Small intestine (tissue), 7 donors: ENCODE data around the gene NISCH. TPM values are rescaled to one million over a fixed set of nuclear protein-coding genes. Genes with fewer than 3 reads are reported as not detected.

ENCODE experiments used
- DNase-seq, 2 donors: peaks; one replicate each; pipeline versions ENCODE4 v3.0.0 to v3.0.0-alpha.2; 2013
- FAIRE-seq: peaks from 2 replicates; lab custom pipeline; 2012; peaks lifted over from hg19 to GRCh38; lab: Jason Lieb, UNC
- H3K27ac ChIP-seq, 3 donors: one replicate each; pipeline ENCODE4 v1.5.1; 2013; ENCODE audit warnings: low read length in 2 of 3, mild to moderate bottlenecking in 2 of 3, control low read depth in 1 of 3, inconsistent platforms in 1 of 3, low read depth in 1 of 3, moderate library complexity in 1 of 3
- H3K27me3 ChIP-seq, 3 donors: one replicate each; pipeline ENCODE4 v1.6.1; 2013; ENCODE audit warnings: low read length in 3 of 3, inconsistent platforms in 1 of 3; ENCODE audit not compliant: control insufficient read depth in 3 of 3, insufficient read depth in 3 of 3
- H3K36me3 ChIP-seq, 3 donors: one replicate each; pipeline ENCODE4 v1.6.1; 2013; ENCODE audit warnings: low read length in 3 of 3, inconsistent platforms in 1 of 3, low read depth in 1 of 3, mild to moderate bottlenecking in 1 of 3, moderate library complexity in 1 of 3; ENCODE audit not compliant: control insufficient read depth in 3 of 3, insufficient read depth in 2 of 3
- H3K4me1 ChIP-seq, 3 donors: one replicate each; pipeline ENCODE4 v1.6.1; 2013; ENCODE audit warnings: low read length in 2 of 3, inconsistent platforms in 1 of 3, low read depth in 1 of 3, mild to moderate bottlenecking in 1 of 3, moderate library complexity in 1 of 3; ENCODE audit not compliant: control insufficient read depth in 3 of 3, insufficient read depth in 2 of 3
- H3K4me3 ChIP-seq, 3 donors: one replicate each; pipeline ENCODE4 v1.5.1; 2013; ENCODE audit warnings: low read length in 3 of 3, control low read depth in 1 of 3, inconsistent platforms in 1 of 3, low read depth in 1 of 3, mild to moderate bottlenecking in 1 of 3, moderate library complexity in 1 of 3
- H3K9me3 ChIP-seq, 2 donors: one replicate each; pipeline ENCODE4 v1.6.1; 2013; ENCODE audit warnings: low read depth in 1 of 2, low read length in 1 of 2; ENCODE audit not compliant: control insufficient read depth in 2 of 2, insufficient read depth in 1 of 2
- WGBS, 3 donors: extraction: QIAGEN DNeasy Blood & Tissue Kit; methylation state at CpG; one replicate each; pipeline ENCODE4 v1.1.7; 2013; 5-methylcytosine and 5-hydroxymethylcytosine counted together
- polyA plus RNA-seq, 4 donors: library from polyadenylated mRNA; stranded (reverse) in 3 of 4; unstranded in 1 of 4; fragments of 200-250 nt in 3 of 4; fragments of 120-200 nt in 1 of 4; gene quantifications; one replicate each; pipeline versions ENCODE4 v1.2.1 to v1.2.3, GENCODE V29; 2013
- donor health status: healthy with polysubstance abuse.
- donor health status: control.
- donor health status: control.
- donor health status: Bipolar disorder and iron deficiency.
- donor health status: healthy.

NISCH gene
- polyA plus RNA-seq, 4 donors, result 25.9 to 78.1 (median 27.9) TPM

GRCh38 chr3:52479037-52479876, 23.9 kb downstream of the NISCH start:
- WGBS, 3 donors, result 94 to 97% (median 94%) methylated on average over 7 of the region's 7 CpGs
- no peak for DNase-seq
- peaks cover 12 to 91% (median 30%) of the 10 kb centered on the region in 3 donors for H3K36me3 ChIP-seq
- no peak overlapping the region for H3K4me3 ChIP-seq
- no peak for FAIRE-seq
- H3K4me1 ChIP-seq, result no peaks in the 10 kb centered on the region
- H3K27me3 ChIP-seq, result no peaks in the 10 kb centered on the region
- H3K27ac ChIP-seq, result no peak overlapping the region
- no peaks in the 10 kb centered on the region for H3K9me3 ChIP-seq

GRCh38 chr3:52479877-52480575, 24.6 kb downstream of the NISCH start:
- no peaks in the 10 kb centered on the region for H3K27me3 ChIP-seq
- no peak for FAIRE-seq
- no peak overlapping the region for H3K27ac ChIP-seq
- H3K9me3 ChIP-seq, result no peaks in the 10 kb centered on the region
- whole genome bisulfite sequencing, 3 donors, result 86 to 95% (median 94%) methylated on average over 14 to 16 of the region's 16 CpGs
- H3K4me1 ChIP-seq, result no peaks in the 10 kb centered on the region
- DNase-seq, result no peak
- H3K36me3 ChIP-seq, result peaks cover 12 to 96% (median 30%) of the 10 kb centered on the region in 3 donors
- no peak overlapping the region for H3K4me3 ChIP-seq

- no peaks in the 10 kb centered on the region for H3K4me1 ChIP-seq
- H3K27me3 ChIP-seq, result no peaks in the 10 kb centered on the region
- H3K27ac ChIP-seq, result no peak overlapping the region
- 85 to 93% (median 89%) methylated on average over 27 of the region's 27 CpGs for WGBS, 3 donors
- H3K4me3 ChIP-seq, result no peak overlapping the region
- FAIRE-seq, result no peak
- no peak for DNase-seq
- peaks cover 11 to 96% (median 29%) of the 10 kb centered on the region in 3 donors for H3K36me3 ChIP-seq
- H3K9me3 ChIP-seq, result no peaks in the 10 kb centered on the region
Observed at GRCh38 chr3:52480768-52481715, 25.6 kb downstream of the NISCH start.

GRCh38 chr3:52481819-52482521, 26.6 kb downstream of the NISCH start:
- Histone ChIP-seq H3K36me3 (peaks cover 6 to 96% (median 28%) of the 10 kb centered on the region in 3 donors), H3K27ac (no peak overlapping the region), H3K4me3 (no peak overlapping the region), H3K9me3 (no peaks in the 10 kb centered on the region), H3K27me3 (no peaks in the 10 kb centered on the region), H3K4me1 (no peaks in the 10 kb centered on the region)
- FAIRE-seq (no peak), DNase-seq (no peak)
- WGBS, 3 donors, result 88 to 91% (median 91%) methylated on average over 23 of the region's 23 CpGs

- Histone ChIP-seq H3K36me3 (peaks cover 2 to 96% (median 23%) of the 10 kb centered on the region in 3 donors), H3K9me3 (no peaks in the 10 kb centered on the region), H3K27ac (no peak overlapping the region), H3K4me3 (no peak overlapping the region), H3K27me3 (no peaks in the 10 kb centered on the region), H3K4me1 (no peaks in the 10 kb centered on the region)
- WGBS, 3 donors, result 88 to 91% (median 89%) methylated on average over 14 of the region's 14 CpGs
- DNase-seq, result no peak
- no peak for FAIRE-seq
Observed at GRCh38 chr3:52483081-52483480, 27.7 kb downstream of the NISCH start.

DNA sequence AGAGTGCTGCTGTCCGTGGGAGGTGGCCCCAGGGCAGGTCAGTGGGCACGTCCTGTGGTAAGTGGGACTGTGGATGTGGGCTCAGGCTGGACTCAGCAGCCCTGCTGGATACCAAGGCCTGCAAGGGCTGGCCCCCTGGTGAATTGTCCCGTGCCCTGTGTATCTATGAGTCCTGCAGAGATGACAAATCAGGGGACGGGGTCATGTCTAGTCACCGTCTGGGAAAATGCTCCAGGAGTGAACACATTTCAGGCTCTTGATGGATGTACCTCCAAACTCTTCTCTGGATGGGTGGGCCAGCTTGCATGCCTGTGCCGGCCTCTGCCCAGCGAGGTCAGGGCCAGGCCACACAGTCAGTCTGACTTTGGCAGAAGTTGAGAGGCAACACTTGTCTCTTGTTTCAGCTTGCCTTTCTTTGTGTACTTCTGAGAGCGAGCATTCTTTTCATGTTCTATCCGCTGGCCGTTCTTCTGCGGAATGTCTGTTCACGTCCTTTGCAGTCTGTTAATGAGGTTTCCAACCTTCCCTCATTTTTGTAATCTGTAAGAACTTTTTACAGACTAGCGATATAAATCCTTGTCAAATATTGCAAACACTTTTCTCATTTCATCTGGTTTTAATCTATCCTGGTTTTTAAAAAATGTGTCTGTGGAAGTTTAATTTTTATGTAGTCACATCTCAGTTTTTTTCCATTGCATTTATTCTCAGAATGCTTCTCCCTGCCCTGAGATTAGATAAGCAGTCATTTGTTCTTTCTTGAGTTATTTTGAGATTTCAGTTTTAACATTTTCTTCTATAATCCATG, 28.4 kb downstream of the NISCH start:
- H3K27me3 ChIP-seq, result no peaks in the 10 kb centered on the region
- DNase-seq (no peak), FAIRE-seq (no peak)
- no peak overlapping the region for H3K4me3 ChIP-seq
- H3K36me3 ChIP-seq, result peaks cover 2 to 96% (median 17%) of the 10 kb centered on the region in 3 donors
- no peaks in the 10 kb centered on the region for H3K4me1 ChIP-seq
- H3K9me3 ChIP-seq, result no peaks in the 10 kb centered on the region
- no peak overlapping the region for H3K27ac ChIP-seq
- 81 to 94% (median 93%) methylated on average over 12 to 13 of the region's 13 CpGs for WGBS, 3 donors

- H3K4me1 ChIP-seq, result no peaks in the 10 kb centered on the region
- H3K27ac ChIP-seq, result no peak overlapping the region
- no peak overlapping the region for H3K4me3 ChIP-seq
- 82 to 90% (median 88%) methylated on average over 10 of the region's 10 CpGs for WGBS, 3 donors
- H3K9me3 ChIP-seq, result no peaks in the 10 kb centered on the region
- H3K36me3 ChIP-seq, result peaks cover 2 to 96% (median 19%) of the 10 kb centered on the region in 3 donors
- FAIRE-seq (no peak), DNase-seq (no peak)
- H3K27me3 ChIP-seq, result no peaks in the 10 kb centered on the region
Observed at GRCh38 chr3:52484680-52485461, 29.5 kb downstream of the NISCH start.
